Stimulated activated naive CD8-positive, alpha-beta T cell treated with anti-CD3 and anti-CD28 coated beads, Interleukin-15, amount 100 ng/mL, for 72 hours (primary cell): ENCODE results near the gene ABRAXAS1.
A peak's percentile ranks its signal among the peaks of the same experiment; 100 is the strongest.

Experiments
- ATAC-seq: fragments of 150-1000 bp; cut with Tn5 transposase; 2 replicates; pipeline ENCODE4 v1.10.0; 2021; ENCODE audit warnings: mild to moderate bottlenecking, moderate library complexity
- DNase-seq, 2 donors: peaks; one replicate each; pipeline ENCODE4 v3.0.0; 2021 to 2022
- H3K27ac Mint-ChIP-seq, 2 donors: one replicate each; pipeline ENCODE4 v1.8.0; 2022; ENCODE audit warnings: mild to moderate bottlenecking in 2 of 2, mixed read lengths in 2 of 2, moderate library complexity in 2 of 2
- H3K27me3 Mint-ChIP-seq: one replicate; pipeline ENCODE4 v1.8.0; 2022; ENCODE audit warnings: mixed read lengths
- H3K4me1 Mint-ChIP-seq: one replicate; pipeline ENCODE4 v1.8.0; 2022; ENCODE audit warnings: mild to moderate bottlenecking, mixed read lengths
- H3K4me3 Mint-ChIP-seq, 2 donors: one replicate each; pipeline ENCODE4 v1.8.0; 2022; ENCODE audit warnings: mild to moderate bottlenecking in 2 of 2, mixed read lengths in 2 of 2, moderate library complexity in 1 of 2
- H3K9me3 Mint-ChIP-seq, 2 donors: one replicate each; pipeline ENCODE4 v1.8.0; 2022; ENCODE audit warnings: mixed read lengths in 2 of 2

Gene ABRAXAS1

GRCh38 chr4:83486457-83487129, 1.7 kb upstream of the ABRAXAS1 start:
- H3K27ac Mint-ChIP-seq, result no peak overlapping the region
- no peaks in the 10 kb centered on the region for H3K27me3 Mint-ChIP-seq
- no peaks in the 10 kb centered on the region for H3K9me3 Mint-ChIP-seq
- H3K4me1 Mint-ChIP-seq, result peaks cover 39% of the 10 kb centered on the region
- H3K4me3 Mint-ChIP-seq, result no peak overlapping the region
- DNase-seq (no peak), ATAC-seq (no peak)

- Mint-ChIP-seq H3K4me1 (peaks cover 7% of the 10 kb centered on the region), H3K9me3 (no peaks in the 10 kb centered on the region), H3K27ac (peak overlapping the region in 1 of 2 donors; percentile 42), H3K27me3 (no peaks in the 10 kb centered on the region), H3K4me3 (no peak overlapping the region)
- DNase-seq (no peak), ATAC-seq (no peak)
Observed at GRCh38 chr4:83473966-83474365, 10.9 kb downstream of the ABRAXAS1 start.

GRCh38 chr4:83473423-83473822, 11.5 kb downstream of the ABRAXAS1 start:
- Mint-ChIP-seq H3K27ac (peak overlapping the region in 1 of 2 donors; percentile 69), H3K4me1 (peaks cover 7% of the 10 kb centered on the region), H3K4me3 (no peak overlapping the region), H3K9me3 (no peaks in the 10 kb centered on the region), H3K27me3 (no peaks in the 10 kb centered on the region)
- no peak for ATAC-seq
- no peak for DNase-seq

- Mint-ChIP-seq H3K4me1 (peaks cover 45% of the 10 kb centered on the region), H3K27ac (peak overlapping the region; percentile 99 to 100), H3K4me3 (peak overlapping the region; percentile 98 to 99), H3K9me3 (no peaks in the 10 kb centered on the region), H3K27me3 (no peaks in the 10 kb centered on the region)
- ATAC-seq, result no peak
- no peak for DNase-seq
Observed at GRCh38 chr4:83456184-83456501, 28.8 kb downstream of the ABRAXAS1 start.

- peaks cover 45% of the 10 kb centered on the region for H3K4me1 Mint-ChIP-seq
- peak within 1 kb of the TSS; percentile 98 to 99 for H3K4me3 Mint-ChIP-seq
- H3K27me3 Mint-ChIP-seq, result no peaks in the 10 kb centered on the region
- ATAC-seq (peak; percentile 95), DNase-seq (peak; percentile 93 to 98)
- no peaks in the 10 kb centered on the region for H3K9me3 Mint-ChIP-seq
- peak within 1 kb of the TSS; percentile 99 to 100 for H3K27ac Mint-ChIP-seq
Observed at GRCh38 chr4:83455281-83456183, 29.4 kb downstream of the ABRAXAS1 start, which contains the start of the genes HELQ and MRPS18C. TSS of gene HELQ (minus strand) at chr4:83455823. CDS start at chr4:83455693, 130 bp downstream. TSS of gene MRPS18C (plus strand) at chr4:83456058. CDS start at chr4:83456078, 20 bp downstream.

- H3K27me3 Mint-ChIP-seq, result no peaks in the 10 kb centered on the region
Observed at GRCh38 chr4:83454686-83455085, 30.2 kb downstream of the ABRAXAS1 start.

GRCh38 chr4:83449009-83449408, 35.9 kb downstream of the ABRAXAS1 start:
- H3K27me3 Mint-ChIP-seq, result no peaks in the 10 kb centered on the region
- no peak for DNase-seq
- peaks cover 30% of the 10 kb centered on the region for H3K4me1 Mint-ChIP-seq
- ATAC-seq, result no peak
- H3K9me3 Mint-ChIP-seq, result no peaks in the 10 kb centered on the region
- H3K4me3 Mint-ChIP-seq, result no peak overlapping the region
- peak overlapping the region in 1 of 2 donors; percentile 58 for H3K27ac Mint-ChIP-seq

More at GRCh38 chr4:83454686-83455085, 30.2 kb downstream of the ABRAXAS1 start:
- Mint-ChIP-seq H3K4me3 (peak overlapping the region; percentile 98 to 99), H3K9me3 (no peaks in the 10 kb centered on the region), H3K4me1 (peaks cover 45% of the 10 kb centered on the region), H3K27ac (peak overlapping the region; percentile 99 to 100)
- DNase-seq, result peak in 1 of 2 donors; percentile 3
- no peak for ATAC-seq

- Mint-ChIP-seq H3K4me3 (no peak overlapping the region), H3K27ac (no peak overlapping the region), H3K27me3 (no peaks in the 10 kb centered on the region), H3K4me1 (no peaks in the 10 kb centered on the region), H3K9me3 (no peaks in the 10 kb centered on the region)
- DNase-seq, result no peak
- no peak for ATAC-seq
Observed at GRCh38 chr4:83440899-83441298, 44.0 kb downstream of the ABRAXAS1 start.

- H3K27me3 Mint-ChIP-seq, result no peaks in the 10 kb centered on the region
- ATAC-seq (no peak), DNase-seq (no peak)
- no peaks in the 10 kb centered on the region for H3K4me1 Mint-ChIP-seq
- H3K27ac Mint-ChIP-seq, result no peak overlapping the region
- H3K4me3 Mint-ChIP-seq, result no peak overlapping the region
- H3K9me3 Mint-ChIP-seq, result no peaks in the 10 kb centered on the region
Observed at GRCh38 chr4:83440148-83440814, 44.6 kb downstream of the ABRAXAS1 start.

GRCh38 chr4:83438719-83439118, 46.2 kb downstream of the ABRAXAS1 start:
- H3K27me3 Mint-ChIP-seq, result no peaks in the 10 kb centered on the region
- peaks cover 5% of the 10 kb centered on the region for H3K4me1 Mint-ChIP-seq
- DNase-seq (no peak), ATAC-seq (no peak)
- H3K27ac Mint-ChIP-seq, result peak overlapping the region in 1 of 2 donors; percentile 75
- H3K9me3 Mint-ChIP-seq, result no peaks in the 10 kb centered on the region
- H3K4me3 Mint-ChIP-seq, result no peak overlapping the region

- ATAC-seq (no peak), DNase-seq (no peak)
- H3K27ac Mint-ChIP-seq, result no peak overlapping the region
- peaks cover 5% of the 10 kb centered on the region for H3K4me1 Mint-ChIP-seq
- H3K27me3 Mint-ChIP-seq, result no peaks in the 10 kb centered on the region
- H3K4me3 Mint-ChIP-seq, result no peak overlapping the region
- no peaks in the 10 kb centered on the region for H3K9me3 Mint-ChIP-seq
Observed at GRCh38 chr4:83436680-83437079, 48.2 kb downstream of the ABRAXAS1 start.

GRCh38 chr4:83431200-83431599, 53.7 kb downstream of the ABRAXAS1 start:
- Mint-ChIP-seq H3K27ac (no peak overlapping the region), H3K27me3 (no peaks in the 10 kb centered on the region), H3K4me3 (no peak overlapping the region), H3K4me1 (peaks cover 5% of the 10 kb centered on the region), H3K9me3 (no peaks in the 10 kb centered on the region)
- ATAC-seq (no peak), DNase-seq (no peak)

- H3K4me1 Mint-ChIP-seq, result no peaks in the 10 kb centered on the region
- H3K4me3 Mint-ChIP-seq, result no peak overlapping the region
- H3K27ac Mint-ChIP-seq, result no peak overlapping the region
- no peak for DNase-seq
- ATAC-seq, result no peak
- H3K27me3 Mint-ChIP-seq, result no peaks in the 10 kb centered on the region
- no peaks in the 10 kb centered on the region for H3K9me3 Mint-ChIP-seq
Observed at GRCh38 chr4:83418211-83418610, 66.7 kb downstream of the ABRAXAS1 start.

GRCh38 chr4:83417566-83417965, 67.3 kb downstream of the ABRAXAS1 start:
- no peak overlapping the region for H3K27ac Mint-ChIP-seq
- ATAC-seq (no peak), DNase-seq (no peak)
- H3K9me3 Mint-ChIP-seq, result no peaks in the 10 kb centered on the region
- H3K27me3 Mint-ChIP-seq, result no peaks in the 10 kb centered on the region
- H3K4me3 Mint-ChIP-seq, result no peak overlapping the region
- no peaks in the 10 kb centered on the region for H3K4me1 Mint-ChIP-seq

- ATAC-seq (peak; percentile 52), DNase-seq (no peak)
- Mint-ChIP-seq H3K4me1 (no peaks in the 10 kb centered on the region), H3K27ac (no peak overlapping the region), H3K4me3 (no peak overlapping the region), H3K27me3 (no peaks in the 10 kb centered on the region), H3K9me3 (no peaks in the 10 kb centered on the region)
Observed at GRCh38 chr4:83413676-83414075, 71.2 kb downstream of the ABRAXAS1 start.
